Neural progenitor cell (in vitro differentiated cells): Measurements from ENCODE around the gene ZFP57. TPM values are rescaled to one million over a fixed set of nuclear protein-coding genes. Genes with fewer than 3 reads are reported as not detected.

Experiments used
- DNase-seq: peaks from one replicate; pipeline ENCODE4 v3.0.0-alpha.2; 2016; ENCODE audit warnings: low spot score
- H2AFZ ChIP-seq: fragments of 200-600 bp; sonication (generic); replicated peaks from 2 replicates; pipeline ENCODE4 v1.6.1; 2016; ENCODE audit warnings: antibody characterized with exemption
- H3F3A ChIP-seq: fragments of 200-600 bp; sonication (generic); 2 replicates; pipeline ENCODE4 v1.6.1; 2016; ENCODE audit warnings: antibody characterized with exemption, low read depth
- H3K27ac ChIP-seq: fragments of 200-600 bp; sonication (generic); 2 replicates; pipeline ENCODE4 v1.5.1; 2016; ENCODE audit warnings: mild to moderate bottlenecking
- H3K27me3 ChIP-seq: fragments of 200-600 bp; sonication (generic); 2 replicates; pipeline ENCODE4 v1.6.1; 2016; ENCODE audit warnings: mild to moderate bottlenecking, moderate library complexity
- H3K36me3 ChIP-seq: fragments of 200-600 bp; sonication (generic); 2 replicates; pipeline ENCODE4 v1.5.1; 2016
- H3K4me1 ChIP-seq: fragments of 200-600 bp; sonication (generic); 2 replicates; pipeline ENCODE4 v1.6.1; 2016; ENCODE audit warnings: mixed run types
- H3K4me2 ChIP-seq: fragments of 200-600 bp; sonication (generic); 2 replicates; pipeline ENCODE4 v1.6.1; 2016
- H3K4me3 ChIP-seq: fragments of 200-600 bp; sonication (generic); 2 replicates; pipeline ENCODE4 v1.5.1; 2016
- H3K79me2 ChIP-seq: fragments of 200-600 bp; sonication (generic); 2 replicates; pipeline ENCODE4 v1.6.1; 2016; ENCODE audit warnings: low read depth
- H3K9ac ChIP-seq: fragments of 200-600 bp; sonication (generic); 2 replicates; pipeline ENCODE4 v1.6.1; 2016
- H3K9me3 ChIP-seq: fragments of 200-600 bp; sonication (generic); 2 replicates; pipeline ENCODE4 v1.5.1; 2016; ENCODE audit warnings: low read depth
- H4K20me1 ChIP-seq: fragments of 200-600 bp; sonication (generic); 2 replicates; pipeline ENCODE4 v1.6.1; 2016; ENCODE audit warnings: low read depth
- H3K27ac Mint-ChIP-seq: 3 replicates; pipeline ENCODE4 v1.8.0; 2021; ENCODE audit warnings: mixed read lengths
- H3K27me3 Mint-ChIP-seq: 2 replicates; pipeline ENCODE4 v1.8.0; 2022; ENCODE audit warnings: low read depth, mild to moderate bottlenecking, inconsistent platforms, moderate library complexity, mixed read lengths; ENCODE audit not compliant: insufficient read depth
- H3K36me3 Mint-ChIP-seq: 3 replicates; pipeline ENCODE4 v1.8.0; 2021; ENCODE audit warnings: mixed read lengths
- H3K4me1 Mint-ChIP-seq: 3 replicates; pipeline ENCODE4 v1.8.0; 2021; ENCODE audit warnings: mixed read lengths
- H3K4me3 Mint-ChIP-seq: 3 replicates; pipeline ENCODE4 v1.8.0; 2021; ENCODE audit warnings: mild to moderate bottlenecking, moderate library complexity, mixed read lengths
- H3K9me3 Mint-ChIP-seq: 3 replicates; pipeline ENCODE4 v1.8.0; 2020; ENCODE audit warnings: mixed read lengths
- CTCF ChIP-seq: fragments of 200-600 bp; sonication (generic); IDR thresholded peaks from 2 replicates; pipeline ENCODE4 v1.5.1; 2017; ENCODE audit warnings: antibody characterized with exemption, mild to moderate bottlenecking
- EZH2 ChIP-seq: fragments of 200-600 bp; sonication (generic); IDR thresholded peaks from 2 replicates; pipeline ENCODE4 v1.6.1; 2017; ENCODE audit warnings: antibody characterized with exemption, mild to moderate bottlenecking, moderate library complexity
- EZH2phosphoT487 ChIP-seq: fragments of 200-600 bp; sonication (generic); IDR thresholded peaks from 2 replicates; pipeline ENCODE4 v1.6.1; 2017; ENCODE audit warnings: antibody characterized with exemption
- total RNA-seq: library from RNA; depleted of rRNA; stranded (reverse); fragments of >200 nt; gene quantifications from 2 replicates; pipeline ENCODE4 v1.2.3, GENCODE V29; 2015; ENCODE audit warnings: low replicate concordance

The ZFP57 gene
- total RNA-seq, 1 donor from 2014 or later = not detected

- H3K9me3 Mint-ChIP-seq = peaks cover 2% of the 10 kb centered on the region
- H3K9me3 ChIP-seq = no peaks in the 10 kb centered on the region
- peaks cover 3% of the 10 kb centered on the region for H4K20me1 ChIP-seq
- peak overlapping the region; percentile 79 for H3K4me3 Mint-ChIP-seq
- peak; percentile 68 for DNase-seq
- H3K27ac Mint-ChIP-seq = no peak overlapping the region
- H3K4me2 ChIP-seq = peak overlapping the region; percentile 87
- H3F3A ChIP-seq = no peaks in the 10 kb centered on the region
- peak overlapping the region; percentile 86 for H2AFZ ChIP-seq
- H3K4me1 Mint-ChIP-seq = no peaks in the 10 kb centered on the region
- TF ChIP-seq EZH2phosphoT487 (peak; percentile 57), EZH2 (no peak)
- no peaks in the 10 kb centered on the region for H3K4me1 ChIP-seq
- peak overlapping the region; percentile 55 for H3K4me3 ChIP-seq
- no peaks in the 10 kb centered on the region for H3K79me2 ChIP-seq
- H3K27me3 Mint-ChIP-seq = peaks cover 45% of the 10 kb centered on the region
- H3K27me3 ChIP-seq = peaks cover 73% of the 10 kb centered on the region
- no peak overlapping the region for H3K9ac ChIP-seq
- no peak overlapping the region for H3K27ac ChIP-seq
- H3K36me3 Mint-ChIP-seq = no peaks in the 10 kb centered on the region
- H3K36me3 ChIP-seq = no peaks in the 10 kb centered on the region
Observed at GRCh38 chr6:29723666-29724588, 43.0 kb upstream of the ZFP57 start.

GRCh38 chr6:29723262-29723665 lies 42.3 kb upstream of the ZFP57 start, which contains the start of gene HLA-F:
TSS of gene HLA-F (plus strand) at chr6:29723434. CDS start at chr6:29723464, 30 bp downstream.
- H3K79me2 ChIP-seq = no peaks in the 10 kb centered on the region
- Mint-ChIP-seq H3K4me1 (no peaks in the 10 kb centered on the region), H3K9me3 (peaks cover 2% of the 10 kb centered on the region), H3K4me3 (peak within 1 kb of the TSS; percentile 82), H3K27ac (no peak within 1 kb of the TSS), H3K27me3 (peaks cover 45% of the 10 kb centered on the region), H3K36me3 (no peaks in the 10 kb centered on the region)
- H3K36me3 ChIP-seq = no peaks in the 10 kb centered on the region
- H3K9ac ChIP-seq = no peak within 1 kb of the TSS
- H3K4me1 ChIP-seq = no peaks in the 10 kb centered on the region
- H3K4me2 ChIP-seq = peak within 1 kb of the TSS; percentile 87
- H3K9me3 ChIP-seq = no peaks in the 10 kb centered on the region
- H3K4me3 ChIP-seq = peak within 1 kb of the TSS; percentile 55
- peak; percentile 75 for DNase-seq
- H3K27me3 ChIP-seq = peaks cover 68% of the 10 kb centered on the region
- H3F3A ChIP-seq = no peaks in the 10 kb centered on the region
- peaks cover 3% of the 10 kb centered on the region for H4K20me1 ChIP-seq
- no peak within 1 kb of the TSS for H3K27ac ChIP-seq
- TF ChIP-seq CTCF = no peak
- no peak for TF ChIP-seq EZH2phosphoT487
- no peak for TF ChIP-seq EZH2
- peak within 1 kb of the TSS; percentile 86 for H2AFZ ChIP-seq

- peaks cover 2% of the 10 kb centered on the region for H3K9me3 Mint-ChIP-seq
- Histone ChIP-seq H3K36me3 (no peaks in the 10 kb centered on the region), H4K20me1 (peaks cover 3% of the 10 kb centered on the region), H3K4me1 (no peaks in the 10 kb centered on the region), H3K4me3 (no peak overlapping the region), H2AFZ (no peak overlapping the region), H3K9ac (no peak overlapping the region), H3F3A (no peaks in the 10 kb centered on the region), H3K27me3 (peaks cover 71% of the 10 kb centered on the region), H3K9me3 (no peaks in the 10 kb centered on the region), H3K4me2 (no peak overlapping the region), H3K79me2 (no peaks in the 10 kb centered on the region), H3K27ac (no peak overlapping the region)
- H3K4me3 Mint-ChIP-seq = no peak overlapping the region
- TF ChIP-seq EZH2 (no peak), EZH2phosphoT487 (no peak), CTCF (no peak)
- no peak for DNase-seq
- H3K27me3 Mint-ChIP-seq = peaks cover 41% of the 10 kb centered on the region
- no peak overlapping the region for H3K27ac Mint-ChIP-seq
- no peaks in the 10 kb centered on the region for H3K36me3 Mint-ChIP-seq
- H3K4me1 Mint-ChIP-seq = no peaks in the 10 kb centered on the region
Observed at GRCh38 chr6:29720863-29721262, 39.9 kb upstream of the ZFP57 start.
